Effector memory CD4-positive, alpha-beta T cell (primary cell): ENCODE data around the gene PAK1.
"Not testable (repeated sequence)": the region's sequence is repeated elsewhere in the genome, so short reads cannot be mapped to it uniquely, and the experiment has no call there.

Experiments used
- DNase-seq, 3 donors: peaks; one replicate each; pipeline ENCODE4 v3.0.0-alpha.2; 2020
- H3K27ac ChIP-seq: 2 replicates; pipeline ENCODE4 v1.7.0; 2013; ENCODE audit warnings: mild to moderate bottlenecking, low read length, moderate library complexity; ENCODE audit not compliant: insufficient read depth, poor library complexity, severe bottlenecking
- H3K27me3 ChIP-seq: replicated peaks from 2 replicates; pipeline ENCODE4 v1.7.0; 2013; ENCODE audit warnings: mild to moderate bottlenecking, low read length; ENCODE audit not compliant: insufficient read depth, control insufficient read depth, poor library complexity, severe bottlenecking
- H3K36me3 ChIP-seq: 2 replicates; pipeline ENCODE4 v1.7.0; 2013; ENCODE audit warnings: mild to moderate bottlenecking, low read length, moderate library complexity; ENCODE audit not compliant: control insufficient read depth, insufficient read depth
- H3K4me1 ChIP-seq: 2 replicates; pipeline ENCODE4 v1.7.0; 2013; ENCODE audit warnings: low read length, mild to moderate bottlenecking; ENCODE audit not compliant: control insufficient read depth, insufficient read depth, poor library complexity, severe bottlenecking
- H3K4me3 ChIP-seq: 2 replicates; pipeline ENCODE4 v1.7.0; 2013; ENCODE audit warnings: low read length, low read depth, mild to moderate bottlenecking; ENCODE audit not compliant: insufficient read depth, poor library complexity, severe bottlenecking
- H3K9me3 ChIP-seq: 2 replicates; pipeline ENCODE4 v1.7.0; 2013; ENCODE audit warnings: mild to moderate bottlenecking, low read length, moderate library complexity; ENCODE audit not compliant: control insufficient read depth

PAK1 gene

GRCh38 chr11:77302752-77303151 is 171.1 kb downstream of the PAK1 start:
- H3K36me3 ChIP-seq, result no peaks in the 10 kb centered on the region
- no peaks in the 10 kb centered on the region for H3K4me1 ChIP-seq
- no peaks in the 10 kb centered on the region for H3K9me3 ChIP-seq
- no peak overlapping the region for H3K27ac ChIP-seq
- H3K27me3 ChIP-seq, result no peaks in the 10 kb centered on the region
- H3K4me3 ChIP-seq, result no peak overlapping the region
- DNase-seq, result no peak

GRCh38 chr11:77301510-77301909 is 172.4 kb downstream of the PAK1 start, which contains the start of gene GDPD4:
Gene GDPD4 (minus strand): TSS chr11:77301686. CDS start chr11:77285137, 16,549 bp downstream.
- Histone ChIP-seq H3K27me3 (no peaks in the 10 kb centered on the region), H3K27ac (no peak within 1 kb of the TSS), H3K36me3 (no peaks in the 10 kb centered on the region), H3K4me3 (no peak within 1 kb of the TSS), H3K9me3 (no peaks in the 10 kb centered on the region), H3K4me1 (no peaks in the 10 kb centered on the region)
- no peak for DNase-seq

- no peak overlapping the region for H3K4me3 ChIP-seq
- no peak for DNase-seq
- no peaks in the 10 kb centered on the region for H3K4me1 ChIP-seq
- no peaks in the 10 kb centered on the region for H3K9me3 ChIP-seq
- H3K27me3 ChIP-seq, result no peaks in the 10 kb centered on the region
- no peaks in the 10 kb centered on the region for H3K36me3 ChIP-seq
- no peak overlapping the region for H3K27ac ChIP-seq
These were observed 173.2 kb downstream of the PAK1 start for GRCh38 chr11:77300695-77301094.

GRCh38 chr11:77300028-77300427 is 173.9 kb downstream of the PAK1 start:
- not testable (repeated sequence) for H3K27me3 ChIP-seq, DNase-seq, H3K4me3 ChIP-seq, H3K9me3 ChIP-seq, H3K4me1 ChIP-seq, H3K27ac ChIP-seq, H3K36me3 ChIP-seq

- Histone ChIP-seq H3K4me1 (no peaks in the 10 kb centered on the region), H3K27me3 (no peaks in the 10 kb centered on the region), H3K9me3 (no peaks in the 10 kb centered on the region), H3K36me3 (no peaks in the 10 kb centered on the region), H3K27ac (no peak overlapping the region), H3K4me3 (no peak overlapping the region)
- DNase-seq, result no peak
These were observed 174.3 kb downstream of the PAK1 start for GRCh38 chr11:77299528-77299993.

GRCh38 chr11:77294040-77294439 is 179.9 kb downstream of the PAK1 start:
- no peak for DNase-seq
- Histone ChIP-seq H3K36me3 (no peaks in the 10 kb centered on the region), H3K4me3 (no peak overlapping the region), H3K27me3 (no peaks in the 10 kb centered on the region), H3K4me1 (no peaks in the 10 kb centered on the region), H3K27ac (no peak overlapping the region), H3K9me3 (no peaks in the 10 kb centered on the region)

- Histone ChIP-seq H3K4me1 (no peaks in the 10 kb centered on the region), H3K27ac (no peak overlapping the region), H3K27me3 (no peaks in the 10 kb centered on the region), H3K36me3 (no peaks in the 10 kb centered on the region), H3K9me3 (no peaks in the 10 kb centered on the region), H3K4me3 (no peak overlapping the region)
- DNase-seq, result no peak
These were observed 184.2 kb downstream of the PAK1 start for GRCh38 chr11:77289737-77290136.

- no peaks in the 10 kb centered on the region for H3K9me3 ChIP-seq
- no peak overlapping the region for H3K27ac ChIP-seq
- no peak for DNase-seq
These were observed 186.2 kb downstream of the PAK1 start for GRCh38 chr11:77287615-77288273.

GRCh38 chr11:77287136-77287535 is 186.8 kb downstream of the PAK1 start:
- Histone ChIP-seq H3K9me3 (no peaks in the 10 kb centered on the region), H3K36me3 (no peaks in the 10 kb centered on the region), H3K27ac (no peak overlapping the region), H3K27me3 (no peaks in the 10 kb centered on the region), H3K4me3 (no peak overlapping the region), H3K4me1 (no peaks in the 10 kb centered on the region)
- DNase-seq, result no peak

More at GRCh38 chr11:77287615-77288273, 186.2 kb downstream of the PAK1 start:
- no peaks in the 10 kb centered on the region for H3K4me1 ChIP-seq
- H3K36me3 ChIP-seq, result no peaks in the 10 kb centered on the region
- no peaks in the 10 kb centered on the region for H3K27me3 ChIP-seq
- no peak overlapping the region for H3K4me3 ChIP-seq

GRCh38 chr11:77284476-77285468 is 189.1 kb downstream of the PAK1 start:
- Histone ChIP-seq H3K27ac (no peak overlapping the region), H3K36me3 (no peaks in the 10 kb centered on the region), H3K4me1 (no peaks in the 10 kb centered on the region), H3K27me3 (no peaks in the 10 kb centered on the region), H3K4me3 (no peak overlapping the region), H3K9me3 (no peaks in the 10 kb centered on the region)
- DNase-seq, result no peak
